IPS-15b (cell line): ENCODE data around the gene PDE6C.

Experiments
- H3K27me3 ChIP-seq: one replicate; pipeline ENCODE4 v1.6.1; 2013; ENCODE audit warnings: low read length; ENCODE audit not compliant: control insufficient read depth, insufficient read depth
- H3K36me3 ChIP-seq: one replicate; pipeline ENCODE4 v1.6.1; 2013; ENCODE audit warnings: low read length; ENCODE audit not compliant: control insufficient read depth, insufficient read depth
- H3K4me1 ChIP-seq: one replicate; pipeline ENCODE4 v1.6.1; 2013; ENCODE audit warnings: mild to moderate bottlenecking, low read length; ENCODE audit not compliant: control insufficient read depth, insufficient read depth
- H3K4me3 ChIP-seq: one replicate; pipeline ENCODE4 v1.5.1; 2013; ENCODE audit warnings: low read depth, low read length
- H3K9ac ChIP-seq: one replicate; pipeline ENCODE4 v1.6.1; 2013; ENCODE audit warnings: low read depth, mild to moderate bottlenecking, low read length
- H3K9me3 ChIP-seq: one replicate; pipeline ENCODE4 v1.6.1; 2013; ENCODE audit warnings: mild to moderate bottlenecking, low read length; ENCODE audit not compliant: control insufficient read depth, insufficient read depth

The PDE6C gene

DNA sequence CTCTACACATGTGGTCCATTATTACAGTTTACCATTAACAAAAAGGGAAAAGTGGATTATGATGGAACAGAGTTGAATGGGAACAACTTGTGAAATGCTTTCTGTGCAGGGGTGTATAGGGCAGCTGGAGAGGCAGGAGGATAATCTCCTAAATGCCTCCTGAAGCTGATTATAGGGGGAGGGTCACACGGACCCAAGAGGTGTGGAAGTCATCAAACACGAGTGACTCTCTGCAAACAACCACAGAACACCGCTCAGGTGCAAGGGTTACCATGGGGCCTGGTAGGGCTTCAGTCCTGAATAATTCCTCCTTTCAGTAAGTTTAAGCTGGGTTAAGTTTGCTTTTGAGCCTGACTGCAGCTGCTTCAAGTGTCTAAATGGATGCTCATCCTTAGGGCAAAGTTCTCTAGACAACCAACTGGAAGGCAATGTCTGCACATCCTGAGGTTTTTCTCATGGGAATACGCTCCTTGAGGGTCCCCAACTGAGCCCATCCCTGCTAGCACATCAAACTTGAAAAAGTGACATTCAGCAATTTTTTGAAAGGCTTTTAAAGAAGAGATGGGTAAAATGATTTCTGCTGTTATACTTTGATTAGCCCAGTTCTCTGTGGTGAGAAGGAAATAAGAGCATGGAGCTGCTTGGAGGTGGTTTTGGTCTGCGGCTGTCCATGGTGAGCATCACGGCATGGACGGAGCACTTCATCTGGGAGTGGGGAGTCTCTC, 1.9 kb downstream of the PDE6C start:
- no peaks in the 10 kb centered on the region for H3K9me3 ChIP-seq
- H3K9ac ChIP-seq, result no peak overlapping the region
- H3K4me3 ChIP-seq, result no peak overlapping the region
- no peaks in the 10 kb centered on the region for H3K4me1 ChIP-seq
- H3K27me3 ChIP-seq, result no peaks in the 10 kb centered on the region
- H3K36me3 ChIP-seq, result no peaks in the 10 kb centered on the region

DNA sequence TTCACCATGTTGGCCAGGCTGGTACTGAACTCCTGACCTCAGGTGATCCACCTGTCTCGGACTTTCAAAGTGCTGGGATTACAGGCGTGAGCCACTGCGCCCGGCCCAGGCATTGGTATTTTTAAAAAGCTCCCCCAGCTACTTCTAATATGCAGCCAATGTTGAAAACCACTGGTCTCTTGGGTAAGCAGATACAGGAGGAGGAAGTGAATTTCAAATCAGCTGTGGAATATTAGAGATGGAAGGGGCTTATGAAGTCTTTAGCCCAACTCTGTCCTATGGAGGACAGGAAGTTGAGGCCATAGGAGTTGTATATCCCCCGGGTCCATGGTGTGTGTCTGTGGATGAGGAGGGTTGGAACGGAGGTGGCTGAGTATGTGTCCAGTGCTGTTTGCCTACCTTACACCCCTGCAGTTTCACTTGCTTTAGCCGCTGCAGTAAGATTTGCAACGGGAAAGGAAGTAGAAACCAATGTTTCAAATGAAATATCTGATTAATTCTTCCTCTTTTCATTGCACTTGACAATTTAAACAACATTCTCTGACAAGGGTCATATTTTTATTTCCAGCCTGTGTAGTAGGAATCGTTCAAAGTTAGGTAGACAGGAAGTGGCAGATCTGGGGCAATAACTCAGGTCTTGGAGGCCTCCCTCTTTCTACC, 3.4 kb downstream of the PDE6C start:
- Histone ChIP-seq H3K27me3 (no peaks in the 10 kb centered on the region), H3K9ac (no peak overlapping the region), H3K36me3 (no peaks in the 10 kb centered on the region), H3K4me1 (no peaks in the 10 kb centered on the region), H3K4me3 (no peak overlapping the region), H3K9me3 (no peaks in the 10 kb centered on the region)

- Histone ChIP-seq H3K4me1 (no peaks in the 10 kb centered on the region), H3K36me3 (no peaks in the 10 kb centered on the region), H3K9ac (no peak overlapping the region), H3K9me3 (no peaks in the 10 kb centered on the region), H3K4me3 (no peak overlapping the region), H3K27me3 (no peaks in the 10 kb centered on the region)
Measured at GRCh38 chr10:93620925-93621324, 8.6 kb downstream of the PDE6C start.

- Histone ChIP-seq H3K27me3 (no peaks in the 10 kb centered on the region), H3K4me3 (no peak overlapping the region), H3K36me3 (no peaks in the 10 kb centered on the region), H3K4me1 (no peaks in the 10 kb centered on the region), H3K9ac (no peak overlapping the region), H3K9me3 (no peaks in the 10 kb centered on the region)
Measured at GRCh38 chr10:93622942-93623341, 10.6 kb downstream of the PDE6C start.

DNA sequence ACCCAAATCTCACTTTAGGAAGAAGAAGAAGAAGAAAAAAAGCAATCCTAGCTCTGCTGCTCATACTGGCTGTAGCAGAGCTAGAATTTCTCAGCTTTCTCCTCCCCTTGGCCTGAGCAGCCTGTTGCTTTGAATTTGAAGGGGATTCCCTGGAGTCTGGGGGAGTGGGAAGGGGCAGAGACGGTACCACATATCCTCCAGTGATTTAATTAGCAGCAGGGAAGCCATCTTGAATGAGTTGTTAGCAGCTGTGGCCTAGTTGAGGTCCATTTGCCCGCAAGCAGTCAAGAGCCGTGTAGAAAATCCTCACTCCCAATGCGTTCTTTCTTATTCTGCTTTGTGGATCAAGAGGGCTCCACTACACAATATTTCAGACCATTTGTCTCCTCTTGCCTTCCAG, 16.5 kb downstream of the PDE6C start:
- Histone ChIP-seq H3K9me3 (no peaks in the 10 kb centered on the region), H3K36me3 (no peaks in the 10 kb centered on the region), H3K9ac (no peak overlapping the region), H3K4me1 (no peaks in the 10 kb centered on the region), H3K4me3 (no peak overlapping the region), H3K27me3 (no peaks in the 10 kb centered on the region)

- H3K4me3 ChIP-seq, result no peak overlapping the region
- H3K36me3 ChIP-seq, result no peaks in the 10 kb centered on the region
- no peaks in the 10 kb centered on the region for H3K4me1 ChIP-seq
- H3K9ac ChIP-seq, result no peak overlapping the region
- H3K9me3 ChIP-seq, result no peaks in the 10 kb centered on the region
- H3K27me3 ChIP-seq, result no peaks in the 10 kb centered on the region
Measured at GRCh38 chr10:93629647-93630305, 17.4 kb downstream of the PDE6C start.

DNA sequence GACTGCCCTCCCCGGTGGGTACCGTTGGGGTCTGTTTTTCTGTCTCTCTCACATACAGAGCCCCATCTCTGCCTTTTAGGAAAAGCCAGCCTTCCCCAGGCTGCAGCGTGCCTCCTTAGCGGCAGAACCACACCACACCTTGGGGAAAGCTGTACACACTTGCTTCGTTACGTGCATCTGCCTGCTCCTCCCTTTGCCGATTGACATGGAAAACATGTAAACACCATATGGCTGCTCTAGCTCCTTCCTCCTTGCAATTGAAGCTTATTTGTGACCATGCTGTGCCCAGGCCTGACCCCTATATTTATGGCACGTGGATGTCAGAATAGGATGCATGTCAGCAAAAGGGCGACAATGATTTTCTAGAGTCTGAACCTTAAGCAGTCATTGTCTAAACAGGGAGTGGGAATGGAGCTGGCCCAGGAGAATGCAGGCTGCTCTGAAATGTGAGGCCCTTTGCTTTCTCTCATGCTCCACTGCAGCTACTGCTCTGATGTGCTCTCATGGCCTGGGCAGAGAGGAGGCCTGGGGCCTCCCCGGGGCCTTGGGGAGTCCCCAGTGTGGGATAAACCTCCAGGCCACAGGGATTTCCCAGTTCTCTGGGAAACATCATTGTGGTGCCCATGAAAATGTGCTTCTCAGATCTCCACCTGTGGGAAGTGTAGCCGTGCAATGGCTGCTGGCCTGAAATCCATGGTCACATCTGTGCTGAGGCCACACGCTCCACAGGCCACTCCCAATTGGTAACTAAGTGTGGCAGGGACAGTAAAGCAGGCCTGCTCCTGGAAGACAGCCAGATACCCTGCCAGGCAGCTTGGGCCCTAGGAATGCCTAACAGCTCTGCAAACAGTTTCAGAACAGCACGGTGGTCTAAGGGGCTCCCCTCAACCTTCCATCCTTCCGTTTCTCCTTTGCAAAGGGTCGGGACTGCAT, 18.6 kb downstream of the PDE6C start:
- Histone ChIP-seq H3K9ac (no peak overlapping the region), H3K4me3 (no peak overlapping the region)

GRCh38 chr10:93639791-93640190, 27.5 kb downstream of the PDE6C start:
- Histone ChIP-seq H3K27me3 (no peaks in the 10 kb centered on the region), H3K4me3 (no peak overlapping the region), H3K4me1 (no peaks in the 10 kb centered on the region), H3K36me3 (no peaks in the 10 kb centered on the region), H3K9me3 (no peaks in the 10 kb centered on the region), H3K9ac (no peak overlapping the region)

More for the DNA sequence above, 18.6 kb downstream of the PDE6C start:
- Histone ChIP-seq H3K9me3 (no peaks in the 10 kb centered on the region), H3K27me3 (no peaks in the 10 kb centered on the region), H3K36me3 (no peaks in the 10 kb centered on the region), H3K4me1 (no peaks in the 10 kb centered on the region)

GRCh38 chr10:93652857-93653256, 40.5 kb downstream of the PDE6C start:
- Histone ChIP-seq H3K36me3 (no peaks in the 10 kb centered on the region), H3K27me3 (no peaks in the 10 kb centered on the region), H3K4me3 (no peak overlapping the region), H3K4me1 (no peaks in the 10 kb centered on the region), H3K9me3 (no peaks in the 10 kb centered on the region), H3K9ac (no peak overlapping the region)

GRCh38 chr10:93654201-93654600, 41.9 kb downstream of the PDE6C start:
- H3K36me3 ChIP-seq, result no peaks in the 10 kb centered on the region
- no peaks in the 10 kb centered on the region for H3K27me3 ChIP-seq
- no peaks in the 10 kb centered on the region for H3K9me3 ChIP-seq
- no peak overlapping the region for H3K9ac ChIP-seq
- no peak overlapping the region for H3K4me3 ChIP-seq
- no peaks in the 10 kb centered on the region for H3K4me1 ChIP-seq

DNA sequence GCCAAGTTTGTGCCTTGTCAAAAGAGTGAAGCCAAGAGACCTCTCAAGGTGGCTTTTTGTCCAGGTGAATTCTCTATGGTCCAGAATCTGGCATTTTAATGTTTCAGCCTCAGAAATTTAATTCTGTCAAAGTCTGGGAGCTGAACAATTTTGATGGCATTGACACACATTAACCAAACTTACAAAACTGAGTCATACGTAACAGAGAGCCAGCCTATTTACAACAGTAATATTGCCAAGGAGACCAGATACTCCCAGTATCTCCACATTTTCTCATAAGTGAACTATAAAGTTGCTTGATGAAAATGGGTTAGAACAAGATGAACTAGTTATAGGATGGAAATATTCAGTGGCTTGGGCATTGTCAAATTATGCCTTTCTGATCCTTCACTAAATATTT, 43.8 kb downstream of the PDE6C start:
- no peaks in the 10 kb centered on the region for H3K27me3 ChIP-seq
- no peaks in the 10 kb centered on the region for H3K36me3 ChIP-seq
- no peaks in the 10 kb centered on the region for H3K4me1 ChIP-seq
- no peaks in the 10 kb centered on the region for H3K9me3 ChIP-seq
- no peak overlapping the region for H3K4me3 ChIP-seq
- H3K9ac ChIP-seq, result no peak overlapping the region
